Pons (tissue), 1 donor: ENCODE results near the gene ADGRF3.
"Not testable (repeated sequence)": the region's sequence is repeated elsewhere in the genome, so short reads cannot be mapped to it uniquely, and the experiment has no call there.

ENCODE experiments used
- DNase-seq: peaks from one replicate; pipeline ENCODE4 v3.0.0-alpha.2; 2016; ENCODE audit warnings: low spot score

Gene ADGRF3

GRCh38 chr2:26317377-26318105 is 29.0 kb downstream of the ADGRF3 start:
- DNase-seq: no peak

GRCh38 chr2:26316845-26317244 is 29.7 kb downstream of the ADGRF3 start:
- no peak for DNase-seq

GRCh38 chr2:26316041-26316440 is 30.5 kb downstream of the ADGRF3 start:
- DNase-seq: no peak

- DNase-seq: no peak
Observed at GRCh38 chr2:26314243-26314642, 32.3 kb downstream of the ADGRF3 start.

GRCh38 chr2:26313446-26313845 is 33.1 kb downstream of the ADGRF3 start:
- DNase-seq: no peak

- no peak for DNase-seq
Observed at GRCh38 chr2:26312471-26312870, 34.1 kb downstream of the ADGRF3 start.

- no peak for DNase-seq
Observed at GRCh38 chr2:26309921-26310320, 36.7 kb downstream of the ADGRF3 start.

- DNase-seq: no peak
Observed at GRCh38 chr2:26305540-26305939, 41.0 kb downstream of the ADGRF3 start.

GRCh38 chr2:26305094-26305493 is 41.5 kb downstream of the ADGRF3 start:
- DNase-seq: not testable (repeated sequence)

- no peak for DNase-seq
Observed at GRCh38 chr2:26302846-26303245, 43.7 kb downstream of the ADGRF3 start.

GRCh38 chr2:26300234-26300925 is 46.2 kb downstream of the ADGRF3 start:
- peak; percentile 29 for DNase-seq

- peak; percentile 30 for DNase-seq
Observed at GRCh38 chr2:26299471-26300101, 47.0 kb downstream of the ADGRF3 start.

GRCh38 chr2:26298638-26299393 is 47.8 kb downstream of the ADGRF3 start:
- DNase-seq: peak; percentile 35

GRCh38 chr2:26298286-26298637 is 48.3 kb downstream of the ADGRF3 start:
- no peak for DNase-seq

GRCh38 chr2:26297061-26297460 is 49.5 kb downstream of the ADGRF3 start:
- DNase-seq: no peak

- no peak for DNase-seq
Observed at GRCh38 chr2:26295511-26295910, 51.1 kb downstream of the ADGRF3 start.

GRCh38 chr2:26292646-26293045 is 53.9 kb downstream of the ADGRF3 start:
- no peak for DNase-seq

- no peak for DNase-seq
Observed at GRCh38 chr2:26290001-26290400, 56.6 kb downstream of the ADGRF3 start.

- DNase-seq: no peak
Observed at GRCh38 chr2:26285931-26286330, 60.7 kb downstream of the ADGRF3 start.

- DNase-seq: no peak
Observed at GRCh38 chr2:26284132-26284531, 62.5 kb downstream of the ADGRF3 start.

GRCh38 chr2:26283606-26284005 is 63.0 kb downstream of the ADGRF3 start:
- DNase-seq: no peak

GRCh38 chr2:26281226-26281625 is 65.4 kb downstream of the ADGRF3 start:
- no peak for DNase-seq

- no peak for DNase-seq
Observed at GRCh38 chr2:26279886-26280285, 66.7 kb downstream of the ADGRF3 start.
